B cell (primary cell): ENCODE measurements around the gene ASCL5. TPM values are rescaled to one million over a fixed set of nuclear protein-coding genes. Genes with fewer than 3 reads are reported as not detected.

ENCODE experiments used
- ATAC-seq: fragments of 200-7000 bp; cut with Tn5 transposase; one replicate; pipeline ENCODE4 v1.10.0; 2021; ENCODE audit warnings: low read depth, mild to moderate bottlenecking, moderate number of reproducible peaks, moderate library complexity
- CTCF ChIA-PET: fragments of 350-600 bp; sonication (Branson Sonifier 250); formaldehyde crosslinking; loops from one replicate; lab custom pipeline; 2021; ENCODE audit warnings: antibody characterized with exemption, inconsistent platforms; lab: Charles Lee
- POLR2A ChIA-PET: fragments of 350-600 bp; sonication (Branson Sonifier 250); formaldehyde crosslinking; loops from one replicate; lab custom pipeline; 2021; ENCODE audit warnings: antibody characterized with exemption; lab: Charles Lee
- DNase-seq: peaks from one replicate; pipeline ENCODE4 v3.0.0; 2013
- H2AFZ ChIP-seq: 2 replicates; pipeline ENCODE4 v1.6.1; 2012; ENCODE audit warnings: mild to moderate bottlenecking, low read depth, low read length; ENCODE audit not compliant: insufficient read depth, poor library complexity, severe bottlenecking
- H3K27ac ChIP-seq, 2 donors: 1 replicate in 1 of 2; 2 replicates in 1 of 2; pipeline ENCODE4 v1.5.1; 2012 to 2013; ENCODE audit warnings: low read length in 2 of 2, mild to moderate bottlenecking in 2 of 2, moderate library complexity in 1 of 2
- H3K27me3 ChIP-seq, 4 experiments: fragments of 200-600 bp in 1 of 4; sonication (generic) in 1 of 4; replicated peaks in 1 of 4; 1 replicate in 2 of 4; 2 replicates in 2 of 4; pipeline versions ENCODE4 v1.6.1 to v1.7.0; 2013 to 2016; ENCODE audit warnings: low read length in 3 of 4, mild to moderate bottlenecking in 2 of 4, mixed read lengths in 1 of 4, moderate library complexity in 1 of 4; ENCODE audit not compliant: insufficient read depth in 4 of 4, control insufficient read depth in 3 of 4; ENCODE audit errors: control extremely low read depth in 1 of 4
- H3K36me3 ChIP-seq, 2 experiments: replicated peaks in 1 of 2; 1 replicate in 1 of 2; 2 replicates in 1 of 2; pipeline versions ENCODE4 v1.6.1 to v1.7.1; 2013; ENCODE audit warnings: low read length in 1 of 2; ENCODE audit not compliant: insufficient read depth in 2 of 2, control insufficient read depth in 1 of 2; ENCODE audit errors: control extremely low read depth in 1 of 2, extremely low read depth in 1 of 2
- H3K4me1 ChIP-seq, 2 donors: fragments of 200-600 bp in 1 of 2; sonication (generic) in 1 of 2; 1 replicate in 1 of 2; 2 replicates in 1 of 2; pipeline versions ENCODE4 v1.5.1 to v1.6.1; 2013 to 2017; ENCODE audit warnings: low read length in 2 of 2; ENCODE audit not compliant: control insufficient read depth in 2 of 2, insufficient read depth in 2 of 2
- H3K4me2 ChIP-seq: replicated peaks from 2 replicates; pipeline ENCODE3; 2012; ENCODE audit warnings: mild to moderate bottlenecking, low read depth, low read length; ENCODE audit not compliant: poor library complexity, severe bottlenecking
- H3K4me3 ChIP-seq, 5 experiments: fragments of 200-600 bp in 1 of 5; sonication (generic) in 1 of 5; 1 replicate in 3 of 5; 2 replicates in 2 of 5; pipeline versions ENCODE4 v1.5.1 to v1.7.0; 2011 to 2016; ENCODE audit warnings: low read length in 4 of 5, mild to moderate bottlenecking in 4 of 5, low read depth in 2 of 5, control low read depth in 1 of 5, moderate library complexity in 1 of 5; ENCODE audit not compliant: insufficient read depth in 1 of 5; ENCODE audit errors: control extremely low read depth in 1 of 5, extremely low read depth in 1 of 5
- H3K79me2 ChIP-seq: fragments of 200-600 bp; sonication (generic); one replicate; pipeline ENCODE4 v1.6.0; 2016; ENCODE audit warnings: low read length; ENCODE audit not compliant: control insufficient read depth, insufficient read depth
- H3K9ac ChIP-seq: fragments of 200-600 bp; sonication (generic); 2 replicates; pipeline ENCODE4 v1.6.1; 2017; ENCODE audit warnings: mild to moderate bottlenecking, low read length, moderate library complexity
- H3K9me3 ChIP-seq, 3 donors: one replicate each; pipeline versions ENCODE4 v1.6.1 to v1.7.1; 2013; ENCODE audit warnings: low read length in 2 of 3; ENCODE audit not compliant: control insufficient read depth in 2 of 3, insufficient read depth in 1 of 3; ENCODE audit errors: control extremely low read depth in 1 of 3
- H4K20me1 ChIP-seq: 2 replicates; pipeline ENCODE4 v1.6.0; 2012; ENCODE audit warnings: mild to moderate bottlenecking, low read length; ENCODE audit not compliant: insufficient read depth, control insufficient read depth, poor library complexity, severe bottlenecking
- H3K27ac Mint-ChIP-seq: one replicate; pipeline ENCODE4 v1.8.0; 2021; ENCODE audit warnings: mixed read lengths
- H3K27me3 Mint-ChIP-seq: one replicate; pipeline ENCODE4 v1.8.0; 2021; ENCODE audit warnings: mixed read lengths
- H3K4me1 Mint-ChIP-seq: one replicate; pipeline ENCODE4 v1.8.0; 2021; ENCODE audit warnings: mixed read lengths
- H3K4me3 Mint-ChIP-seq: one replicate; pipeline ENCODE4 v1.8.0; 2021; ENCODE audit warnings: mixed read lengths
- H3K9me3 Mint-ChIP-seq: one replicate; pipeline ENCODE4 v1.8.0; 2022; ENCODE audit warnings: mixed read lengths; ENCODE audit not compliant: insufficient read depth
- EZH2 ChIP-seq: IDR thresholded peaks from 2 replicates; pipeline ENCODE4 v1.6.1; 2012; ENCODE audit warnings: borderline replicate concordance, low read depth, mild to moderate bottlenecking, moderate library complexity, low read length; ENCODE audit not compliant: insufficient read depth, poor library complexity, severe bottlenecking
- WGBS: methylation state at CpG from one replicate; pipeline ENCODE4 v1.1.5; 2013; ENCODE audit warnings: missing lambda C conversion rate; ENCODE audit not compliant: insufficient coverage; 5-methylcytosine and 5-hydroxymethylcytosine counted together
- intact Hi-C: fragments of 100-400 bp; cut with micrococcal nuclease; formaldehyde crosslinking; loops from one replicate; pipeline ENCODE4 v1.10.0; 2022
- polyA plus RNA-seq: library from polyadenylated mRNA; depleted of rRNA; stranded (reverse); fragments of >200 nt; gene quantifications from 2 replicates; pipeline ENCODE4 v1.2.3, GENCODE V29; 2012
- total RNA-seq, 2 donors: library from RNA; stranded (reverse); fragments of 120-200 nt in 1 of 2; gene quantifications; 1 replicate in 1 of 2; 2 replicates in 1 of 2; pipeline versions ENCODE4 v1.2.3 to v1.2.4, GENCODE V29; 2013 to 2022
- TF ChIP-seq, protein P1 (sequence below): fragments of 200-600 bp; IDR thresholded peaks from one replicate; pipeline ENCODE4 v1.8.0; 2022; ENCODE audit warnings: antibody characterized with exemption, mild to moderate bottlenecking

Gene ASCL5
- total and polyA plus RNA-seq, 2 donors (not counting 1 experiment from before 2014, with no cell fraction given) = not detected

DNA sequence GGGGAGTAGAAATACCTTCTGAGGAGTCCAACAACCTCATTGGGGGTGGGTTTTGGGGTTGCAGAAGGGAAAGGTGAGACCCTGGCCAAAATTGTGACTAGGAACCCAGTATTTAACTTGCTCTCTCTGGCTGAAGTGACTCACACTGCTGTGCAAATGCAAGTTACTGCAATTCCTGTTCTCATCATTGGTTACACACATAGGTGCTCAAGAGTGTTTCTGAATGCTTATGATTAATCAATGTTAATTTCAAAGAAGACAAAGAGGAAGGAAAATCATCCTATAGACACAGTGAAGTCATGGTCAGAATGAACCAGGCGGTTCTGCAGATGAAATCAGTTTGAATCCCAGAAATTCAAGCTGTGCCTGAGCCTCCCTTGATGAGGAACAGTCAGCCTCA is 3.1 kb downstream of the ASCL5 start:
- H3K4me3 Mint-ChIP-seq = no peak overlapping the region
- no peak overlapping the region for H3K4me3 ChIP-seq
- H3K27ac ChIP-seq = no peak overlapping the region
- no peaks in the 10 kb centered on the region for H3K79me2 ChIP-seq
- no peak overlapping the region for H2AFZ ChIP-seq
- no peaks in the 10 kb centered on the region for H3K36me3 ChIP-seq
- no peak for ATAC-seq
- no peak for DNase-seq
- POLR2A ChIA-PET = no interaction called here
- peaks cover 3 to 6% of the 10 kb centered on the region in 2 donors for H3K4me1 ChIP-seq
- H3K9ac ChIP-seq = no peak overlapping the region
- peaks cover 8% of the 10 kb centered on the region for H3K4me1 Mint-ChIP-seq
- no peak overlapping the region for H3K27ac Mint-ChIP-seq
- peaks cover 25% of the 10 kb centered on the region for H3K27me3 Mint-ChIP-seq
- WGBS = 83% methylated on average over 1 of the region's 1 CpG
- H4K20me1 ChIP-seq = no peaks in the 10 kb centered on the region
- CTCF ChIA-PET = no interaction called here
- no peaks in the 10 kb centered on the region for H3K9me3 Mint-ChIP-seq
- no peak for TF ChIP-seq EZH2
- TF ChIP-seq, protein P1, sequence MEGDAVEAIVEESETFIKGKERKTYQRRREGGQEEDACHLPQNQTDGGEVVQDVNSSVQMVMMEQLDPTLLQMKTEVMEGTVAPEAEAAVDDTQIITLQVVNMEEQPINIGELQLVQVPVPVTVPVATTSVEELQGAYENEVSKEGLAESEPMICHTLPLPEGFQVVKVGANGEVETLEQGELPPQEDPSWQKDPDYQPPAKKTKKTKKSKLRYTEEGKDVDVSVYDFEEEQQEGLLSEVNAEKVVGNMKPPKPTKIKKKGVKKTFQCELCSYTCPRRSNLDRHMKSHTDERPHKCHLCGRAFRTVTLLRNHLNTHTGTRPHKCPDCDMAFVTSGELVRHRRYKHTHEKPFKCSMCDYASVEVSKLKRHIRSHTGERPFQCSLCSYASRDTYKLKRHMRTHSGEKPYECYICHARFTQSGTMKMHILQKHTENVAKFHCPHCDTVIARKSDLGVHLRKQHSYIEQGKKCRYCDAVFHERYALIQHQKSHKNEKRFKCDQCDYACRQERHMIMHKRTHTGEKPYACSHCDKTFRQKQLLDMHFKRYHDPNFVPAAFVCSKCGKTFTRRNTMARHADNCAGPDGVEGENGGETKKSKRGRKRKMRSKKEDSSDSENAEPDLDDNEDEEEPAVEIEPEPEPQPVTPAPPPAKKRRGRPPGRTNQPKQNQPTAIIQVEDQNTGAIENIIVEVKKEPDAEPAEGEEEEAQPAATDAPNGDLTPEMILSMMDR = no peak
- peaks cover 0 to 3% (median 0%) of the 10 kb centered on the region in 4 experiments for H3K27me3 ChIP-seq
- H3K4me2 ChIP-seq = no peak overlapping the region
- H3K9me3 ChIP-seq = no peaks in the 10 kb centered on the region
- intact Hi-C loops = no loop called here

DNA sequence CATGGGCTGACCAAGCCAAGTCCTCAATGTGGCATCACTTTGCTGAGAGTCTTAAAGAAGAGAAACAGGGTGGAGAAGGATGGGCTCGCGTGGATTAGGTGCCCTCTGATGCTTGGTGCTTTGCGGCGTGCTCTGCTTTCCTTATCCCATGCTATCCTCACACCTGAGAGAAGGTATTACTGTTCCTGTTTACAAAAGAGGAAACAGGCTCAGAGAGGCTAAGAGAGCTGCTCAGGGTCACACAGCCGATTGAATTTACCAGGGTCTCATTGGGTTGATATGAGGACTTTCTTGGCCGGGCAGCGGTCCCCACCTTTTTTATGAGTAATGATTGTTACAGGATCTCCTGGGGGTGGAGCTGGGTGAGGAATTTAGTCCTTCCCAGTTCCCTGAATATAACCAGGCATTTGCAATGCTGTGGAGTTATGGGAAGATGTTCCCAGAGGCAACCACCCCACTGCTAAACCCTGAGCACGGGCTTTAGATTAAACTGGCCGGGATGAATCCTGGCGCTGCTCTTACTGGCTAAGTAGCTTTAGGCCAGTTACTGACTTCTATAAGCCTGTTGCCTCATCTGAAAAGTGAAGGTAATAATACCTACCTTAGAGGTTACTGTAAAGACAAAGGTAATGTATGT is 4.5 kb downstream of the ASCL5 start:
- Mint-ChIP-seq H3K4me3 (no peak overlapping the region), H3K4me1 (peaks cover 8% of the 10 kb centered on the region), H3K9me3 (no peaks in the 10 kb centered on the region), H3K27ac (no peak overlapping the region), H3K27me3 (peaks cover 27% of the 10 kb centered on the region)
- Histone ChIP-seq H4K20me1 (no peaks in the 10 kb centered on the region), H3K27me3 (peaks cover 0 to 5% (median 0%) of the 10 kb centered on the region in 4 experiments), H3K4me1 (peaks cover 3 to 6% of the 10 kb centered on the region in 2 donors), H3K4me2 (no peak overlapping the region), H2AFZ (no peak overlapping the region), H3K27ac (no peak overlapping the region), H3K79me2 (no peaks in the 10 kb centered on the region), H3K36me3 (no peaks in the 10 kb centered on the region), H3K9ac (no peak overlapping the region), H3K4me3 (no peak overlapping the region), H3K9me3 (no peaks in the 10 kb centered on the region)
- WGBS = no CpG with 5 or more reads among the region's 10 CpGs
- intact Hi-C loops = no loop called here
- ChIA-PET CTCF (interaction anchor here (0.9 to 1.1 kb wide), 3 partner anchors 8 to 151 kb away, joined by 3 to 4 read pairs (median 3); no protein-coding TSS in a partner anchor), POLR2A (no interaction called here)
- DNase-seq (no peak), ATAC-seq (no peak)
- TF ChIP-seq, protein P1 = no peak
- TF ChIP-seq EZH2 = no peak
